ENCODE results near the gene KIF5C. TPM values are rescaled to one million over a fixed set of nuclear protein-coding genes. Genes with fewer than 3 reads are reported as not detected.

KIF5C gene
- total and polyA plus RNA-seq, 7 donors = 0.22 to 1.1 (median 0.59) TPM

DNA sequence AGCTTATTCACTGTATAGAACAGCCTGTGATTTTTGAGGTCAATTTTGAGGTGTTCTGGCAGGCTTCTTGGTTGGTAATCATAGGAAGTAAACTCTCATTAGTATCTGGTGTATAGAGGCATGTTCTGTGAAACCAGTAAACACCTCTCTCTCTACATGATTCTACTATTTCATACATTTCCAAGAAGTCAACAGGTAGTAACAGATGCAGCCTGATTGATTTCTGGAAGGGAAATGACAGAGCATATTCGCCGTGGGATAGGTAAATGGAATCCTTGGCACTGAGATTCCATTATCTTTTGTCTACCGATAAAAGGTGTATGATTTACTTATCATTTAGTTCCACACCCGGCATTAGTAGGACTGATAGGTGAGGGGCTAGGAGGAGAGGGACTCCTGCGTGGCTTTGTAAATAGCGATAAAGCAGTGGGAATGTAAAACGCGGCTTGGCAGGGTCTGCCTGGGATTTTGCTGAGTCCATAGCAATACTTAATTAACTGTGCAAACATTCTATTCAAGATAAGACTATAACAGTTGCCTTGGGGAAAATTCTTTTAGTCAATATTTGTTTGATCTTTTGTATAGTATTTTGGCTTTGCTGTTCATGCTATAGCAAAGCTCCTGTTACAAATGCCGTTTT, 195.8 kb downstream of the KIF5C start:
- no peak overlapping the region for H3K27ac ChIP-seq
- TF ChIP-seq CTCF (IDR thresholded peaks at IDR 0.05) = no peak
- H3K27me3 ChIP-seq (ENCODE audit: insufficient read depth in 3 of 3, low read length in 2 of 3) = no peaks in the 10 kb centered on the region
- DNase-seq (no peak), ATAC-seq (no peak)
- H3K36me3 ChIP-seq (ENCODE audit: insufficient read depth in 1 of 2, low read depth in 1 of 2) = no peaks in the 10 kb centered on the region
- H3K9me3 ChIP-seq = no peaks in the 10 kb centered on the region
- intact Hi-C loops (cut with DNase I) = no loop called here
- no peaks in the 10 kb centered on the region for H3K4me1 ChIP-seq
- 79 to 84% (median 80%) methylated on average over 9 of the region's 9 CpGs for WGBS, 3 donors
- no peak overlapping the region for H3K4me3 ChIP-seq

GRCh38 chr2:149075105-149075504, 200.1 kb downstream of the KIF5C start:
- Histone ChIP-seq H3K36me3 (ENCODE audit: insufficient read depth in 1 of 2, low read depth in 1 of 2) (no peaks in the 10 kb centered on the region), H3K27ac (no peak overlapping the region), H3K4me1 (no peaks in the 10 kb centered on the region), H3K27me3 (ENCODE audit: insufficient read depth in 3 of 3, low read length in 2 of 3) (no peaks in the 10 kb centered on the region), H3K4me3 (no peak overlapping the region), H3K9me3 (no peaks in the 10 kb centered on the region)
- no peak for TF ChIP-seq CTCF (IDR thresholded peaks at IDR 0.05)
- no peak for DNase-seq
- intact Hi-C loops (cut with DNase I) = no loop called here
- 79 to 86% (median 84%) methylated on average over 2 of the region's 2 CpGs for WGBS, 3 donors
- no peak for ATAC-seq

- 24 to 43% (median 25%) methylated on average over 10 of the region's 10 CpGs for WGBS, 3 donors
- no peak overlapping the region for H3K4me3 ChIP-seq
Observed at GRCh38 chr2:149075853-149076252, 200.8 kb downstream of the KIF5C start.

More at GRCh38 chr2:149075853-149076252, 200.8 kb downstream of the KIF5C start:
- no peak overlapping the region for H3K27ac ChIP-seq
- intact Hi-C loops (cut with DNase I) = no loop called here
- no peaks in the 10 kb centered on the region for H3K27me3 ChIP-seq (ENCODE audit: insufficient read depth in 3 of 3, low read length in 2 of 3)
- no peaks in the 10 kb centered on the region for H3K4me1 ChIP-seq
- TF ChIP-seq CTCF (IDR thresholded peaks at IDR 0.05) = no peak
- ATAC-seq (no peak), DNase-seq (no peak)
- H3K9me3 ChIP-seq = no peaks in the 10 kb centered on the region
- no peaks in the 10 kb centered on the region for H3K36me3 ChIP-seq (ENCODE audit: insufficient read depth in 1 of 2, low read depth in 1 of 2)

Other genes starting within 250 kb of the KIF5C start
- 10 to 100 TPM; 15.7 to 21.4 (median 16.9) TPM for gene EPC2, start 230.5 kb upstream of the KIF5C start, total RNA-seq
- 10 to 100 TPM in 2 of 3 donors, 1 to 10 TPM in 1; 6.3 to 10.7 (median 10.1) TPM for gene EPC2, start 230.5 kb upstream of the KIF5C start, polyA plus RNA-seq
- not detected for gene LYPD6B, start 163.5 kb downstream of the KIF5C start, total RNA-seq
- gene LYPD6B, start 163.5 kb downstream of the KIF5C start, polyA plus RNA-seq = not detected

Measured in psoas muscle (tissue), 8 donors.